ENCODE measurements around the gene MTFMT. TPM values are rescaled to one million over a fixed set of nuclear protein-coding genes. Genes with fewer than 3 reads are reported as not detected.

MTFMT gene
- total RNA-seq, 2 experiments from 2014 or later, result 20.2 to 22.8 TPM

DNA sequence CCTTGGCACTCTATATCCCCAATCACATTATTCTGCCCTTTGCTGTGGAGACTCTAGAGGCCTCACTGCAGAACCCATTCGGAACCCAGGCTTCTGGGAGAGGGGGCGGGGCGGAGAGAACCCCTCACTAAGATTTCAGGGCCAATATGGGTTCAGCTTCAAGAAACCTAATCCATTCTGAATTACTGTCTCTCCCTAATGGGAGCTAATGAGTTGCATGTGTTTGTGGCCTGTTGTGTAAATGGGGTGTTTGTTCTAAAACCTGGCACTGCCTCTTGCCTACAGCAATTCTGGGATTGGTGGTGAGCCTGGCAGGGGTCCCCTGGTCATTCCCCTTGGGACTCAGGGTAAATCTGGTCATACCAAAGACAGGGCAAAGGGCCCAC lies 39.0 kb upstream of the MTFMT start:
- Mint-ChIP-seq H3K4me1 (peaks cover 2% of the 10 kb centered on the region), H3K27me3 (peaks cover 52% of the 10 kb centered on the region), H3K27ac (no peak overlapping the region), H3K9me3 (ENCODE audit: low read depth) (no peaks in the 10 kb centered on the region), H3K4me3 (no peak overlapping the region), H3K36me3 (no peaks in the 10 kb centered on the region)
- CTCF ChIA-PET, result interaction anchor here (1.5 kb wide), 1 partner anchor 34 kb away, joined by 4 read pairs; no protein-coding TSS in a partner anchor
- DNase-seq, result no peak
- ATAC-seq, result no peak

DNA sequence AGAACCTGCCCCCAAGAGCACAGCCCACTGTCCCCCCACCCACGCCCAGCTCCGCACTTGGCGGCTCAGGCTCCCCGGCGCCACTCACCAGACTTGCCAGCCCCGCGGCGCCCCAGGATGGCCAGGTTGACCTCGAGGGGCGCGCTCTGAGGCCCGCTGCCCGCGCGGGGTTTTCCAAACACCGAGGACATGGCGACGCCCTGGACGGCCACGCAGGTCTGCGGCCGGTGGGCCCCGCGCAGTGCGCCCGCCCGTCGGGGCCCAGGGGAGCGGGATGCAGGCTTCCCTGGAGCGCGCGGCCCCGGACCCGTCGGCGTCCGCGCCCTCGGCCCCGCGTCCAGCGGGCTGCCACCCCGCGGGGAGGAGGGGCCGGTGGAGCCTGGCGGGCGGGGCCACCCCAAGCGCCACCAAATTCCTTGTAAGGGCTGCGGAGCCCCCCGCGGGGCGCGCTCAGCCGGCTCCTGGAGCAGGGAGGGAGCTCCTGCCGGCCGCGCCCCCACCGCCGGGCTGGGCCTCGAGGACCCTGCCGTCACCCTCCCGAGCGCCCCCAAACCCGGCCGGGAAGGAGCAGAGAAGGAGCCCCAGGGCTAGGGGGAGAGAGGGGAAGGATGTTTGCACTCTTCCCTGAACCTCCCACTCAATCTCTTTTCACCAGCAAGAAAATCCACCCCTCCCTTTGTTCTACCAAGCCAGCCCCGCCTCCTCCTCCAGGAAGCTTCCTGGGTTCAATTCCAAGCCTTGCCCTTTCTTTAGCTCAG lies 38.4 kb upstream of the MTFMT start, which contains the start of gene RASL12:
TSS of gene RASL12 (minus strand) at position 347 of the 758 bp plus-strand sequence. CDS start at position 191, 156 bp downstream.
- ATAC-seq (peak; percentile 42), DNase-seq (no peak)
- Mint-ChIP-seq H3K9me3 (ENCODE audit: low read depth) (no peaks in the 10 kb centered on the region), H3K4me3 (no peak within 1 kb of the TSS), H3K4me1 (peaks cover 2% of the 10 kb centered on the region), H3K27me3 (peaks cover 52% of the 10 kb centered on the region), H3K27ac (no peak within 1 kb of the TSS), H3K36me3 (no peaks in the 10 kb centered on the region)
- CTCF ChIA-PET, result interaction anchor here (1.4 to 1.5 kb wide), 2 partner anchors 17 to 35 kb away, joined by 3 to 4 read pairs; no protein-coding TSS in a partner anchor

GRCh38 chr15:65067317-65067644 lies 37.8 kb upstream of the MTFMT start:
- Mint-ChIP-seq H3K36me3 (no peaks in the 10 kb centered on the region), H3K27me3 (peaks cover 54% of the 10 kb centered on the region), H3K9me3 (ENCODE audit: low read depth) (no peaks in the 10 kb centered on the region), H3K27ac (no peak overlapping the region), H3K4me1 (peaks cover 2% of the 10 kb centered on the region), H3K4me3 (no peak overlapping the region)
- CTCF ChIA-PET, result interaction anchor here (1.4 kb wide), 1 partner anchor 18 kb away, joined by 3 read pairs; no protein-coding TSS in a partner anchor
- no peak for ATAC-seq
- no peak for DNase-seq

- Mint-ChIP-seq H3K9me3 (ENCODE audit: low read depth) (no peaks in the 10 kb centered on the region), H3K4me1 (peaks cover 2% of the 10 kb centered on the region), H3K27ac (no peak overlapping the region), H3K27me3 (peaks cover 57% of the 10 kb centered on the region), H3K4me3 (no peak overlapping the region), H3K36me3 (no peaks in the 10 kb centered on the region)
- CTCF ChIA-PET, result interaction anchor here (1.4 kb wide), 1 partner anchor 18 kb away, joined by 3 read pairs; no protein-coding TSS in a partner anchor
- DNase-seq (no peak), ATAC-seq (no peak)
Observed at GRCh38 chr15:65066635-65067316, 37.3 kb upstream of the MTFMT start.

- Mint-ChIP-seq H3K4me1 (peaks cover 2% of the 10 kb centered on the region), H3K9me3 (ENCODE audit: low read depth) (no peaks in the 10 kb centered on the region), H3K27me3 (peaks cover 57% of the 10 kb centered on the region), H3K27ac (no peak overlapping the region), H3K36me3 (no peaks in the 10 kb centered on the region), H3K4me3 (no peak overlapping the region)
- CTCF ChIA-PET, result interaction anchor here (1.4 kb wide), 1 partner anchor 19 kb away, joined by 3 read pairs; no protein-coding TSS in a partner anchor
- no peak for DNase-seq
- ATAC-seq, result no peak
Observed at GRCh38 chr15:65066001-65066634, 36.7 kb upstream of the MTFMT start.

DNA sequence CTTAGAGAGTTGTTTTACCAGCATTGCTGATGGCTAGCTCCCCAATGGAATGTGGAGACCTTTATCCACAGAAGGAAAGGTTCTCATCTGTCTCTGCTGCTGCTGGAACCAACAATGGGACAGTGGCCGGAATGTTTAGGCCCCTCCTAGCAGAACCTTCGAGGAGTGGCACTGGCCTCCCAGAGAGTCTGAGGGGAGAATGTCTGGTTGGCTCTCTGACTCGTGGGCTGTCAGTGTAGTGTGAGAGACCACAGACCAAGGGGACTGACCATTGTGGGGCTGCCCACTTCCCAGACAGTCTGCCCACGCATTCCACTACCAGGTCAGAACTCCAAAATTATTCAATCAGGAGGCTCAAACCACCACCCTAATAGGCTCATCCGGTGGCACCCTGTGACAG lies 33.3 kb upstream of the MTFMT start:
- no peak overlapping the region for H3K27ac Mint-ChIP-seq
- peaks cover 2% of the 10 kb centered on the region for H3K4me1 Mint-ChIP-seq
- H3K9me3 Mint-ChIP-seq (ENCODE audit: low read depth), result no peaks in the 10 kb centered on the region
- no peaks in the 10 kb centered on the region for H3K36me3 Mint-ChIP-seq
- CTCF ChIA-PET, result interaction anchor here (0.7 to 1.6 kb wide), 2 partner anchors 38 to 335 kb away, joined by 4 read pairs; no protein-coding TSS in a partner anchor
- peaks cover 42% of the 10 kb centered on the region for H3K27me3 Mint-ChIP-seq
- no peak for ATAC-seq
- no peak overlapping the region for H3K4me3 Mint-ChIP-seq
- no peak for DNase-seq

DNA sequence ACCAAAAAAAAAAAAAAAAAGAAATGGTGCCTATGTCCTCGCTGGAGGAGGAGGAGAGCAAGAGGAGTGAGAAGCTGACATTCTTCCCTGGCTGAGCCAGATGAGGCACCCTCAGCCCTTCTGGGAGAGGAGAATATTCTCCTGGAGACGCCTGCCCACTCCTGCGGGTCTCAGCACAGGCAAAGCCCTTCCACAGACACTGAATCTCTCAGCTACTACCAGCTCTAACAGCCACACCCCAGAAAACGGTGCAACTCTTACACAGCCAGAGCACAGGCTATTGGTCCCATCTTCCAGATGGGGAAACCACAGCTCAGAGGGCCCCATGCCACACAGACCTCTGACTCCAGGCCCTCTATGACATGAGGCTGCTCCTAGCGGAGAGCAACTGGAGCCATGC lies 32.6 kb upstream of the MTFMT start:
- Mint-ChIP-seq H3K9me3 (ENCODE audit: low read depth) (no peaks in the 10 kb centered on the region), H3K36me3 (no peaks in the 10 kb centered on the region), H3K4me3 (no peak overlapping the region), H3K4me1 (no peaks in the 10 kb centered on the region), H3K27ac (no peak overlapping the region), H3K27me3 (peaks cover 37% of the 10 kb centered on the region)
- CTCF ChIA-PET, result interaction anchor here (0.7 to 1.6 kb wide), 2 partner anchors 39 to 334 kb away, joined by 4 read pairs; no protein-coding TSS in a partner anchor
- ATAC-seq (no peak), DNase-seq (no peak)

DNA sequence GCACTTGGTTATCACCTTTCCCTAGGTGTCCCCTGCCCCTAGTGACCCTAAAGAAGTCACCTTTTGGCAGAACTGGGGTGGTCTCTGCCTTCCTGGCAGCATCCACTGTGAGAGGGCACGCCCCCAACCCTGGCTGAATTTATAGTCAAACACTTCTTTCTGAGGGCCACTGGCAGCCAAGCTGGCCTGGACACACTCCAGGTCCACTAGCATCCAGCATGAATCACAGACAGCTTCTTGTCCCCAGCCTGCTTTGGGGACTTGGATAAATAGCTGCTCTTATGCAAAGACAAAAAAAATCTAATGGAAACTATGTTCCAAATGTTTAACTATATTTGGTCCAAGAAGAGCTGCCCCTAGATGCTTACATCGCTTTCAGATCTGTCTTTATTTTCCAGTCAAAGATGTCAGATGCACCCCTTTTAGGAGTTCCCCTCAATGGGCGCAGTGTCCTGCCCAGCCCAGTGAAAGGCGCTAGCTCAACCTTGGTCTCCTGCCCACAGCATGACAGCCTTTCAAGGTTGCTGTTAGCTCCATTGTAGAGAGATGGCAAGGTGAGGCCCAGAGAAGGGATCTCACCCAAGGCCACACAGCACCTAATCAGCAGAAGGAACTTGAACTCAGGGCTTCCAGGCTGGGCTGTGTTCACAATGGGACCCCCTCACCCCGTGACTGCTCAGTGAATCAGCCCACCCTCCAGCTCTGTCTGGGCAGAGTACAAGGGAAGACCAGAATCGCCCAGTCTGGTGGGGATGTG lies 31.4 kb upstream of the MTFMT start:
- peaks cover 4% of the 10 kb centered on the region for H3K4me1 Mint-ChIP-seq
- no peaks in the 10 kb centered on the region for H3K36me3 Mint-ChIP-seq
- H3K27me3 Mint-ChIP-seq, result peaks cover 25% of the 10 kb centered on the region
- CTCF ChIA-PET, result interaction anchor here (0.9 to 1.9 kb wide), 4 partner anchors 19 to 41 kb away, joined by 3 to 5 read pairs (median 4); no protein-coding TSS in a partner anchor
- no peak overlapping the region for H3K4me3 Mint-ChIP-seq
- H3K9me3 Mint-ChIP-seq (ENCODE audit: low read depth), result no peaks in the 10 kb centered on the region
- DNase-seq, result no peak
- no peak for ATAC-seq
- H3K27ac Mint-ChIP-seq, result no peak overlapping the region

GRCh38 chr15:65059931-65060596 lies 30.6 kb upstream of the MTFMT start:
- H3K27ac Mint-ChIP-seq, result no peak overlapping the region
- no peak overlapping the region for H3K4me3 Mint-ChIP-seq
- peaks cover 17% of the 10 kb centered on the region for H3K27me3 Mint-ChIP-seq
- H3K9me3 Mint-ChIP-seq (ENCODE audit: low read depth), result no peaks in the 10 kb centered on the region
- CTCF ChIA-PET, result interaction anchor here (1.5 to 1.9 kb wide), 2 partner anchors 26 to 41 kb away, joined by 4 to 5 read pairs; no protein-coding TSS in a partner anchor
- H3K4me1 Mint-ChIP-seq, result peaks cover 12% of the 10 kb centered on the region
- DNase-seq (no peak), ATAC-seq (no peak)
- H3K36me3 Mint-ChIP-seq, result no peaks in the 10 kb centered on the region

DNA sequence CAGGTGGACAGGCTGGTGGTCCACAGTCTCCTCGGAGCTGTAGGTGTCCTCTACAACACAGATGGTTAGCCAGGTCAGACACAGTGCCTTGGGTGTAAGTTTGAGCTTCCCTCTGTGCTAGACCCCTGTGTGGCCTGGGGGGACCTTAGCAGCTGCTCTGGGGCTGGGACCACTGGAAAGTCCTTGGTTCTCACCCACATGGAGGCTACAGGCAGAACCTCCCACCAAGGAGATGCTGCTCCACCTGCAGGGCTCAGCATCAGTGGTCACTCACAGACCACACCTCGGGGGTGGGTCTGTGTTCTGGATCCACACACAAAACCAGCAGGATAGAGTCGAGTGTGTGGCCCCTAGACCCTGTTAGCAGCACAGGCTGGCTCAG lies 29.9 kb upstream of the MTFMT start:
- no peaks in the 10 kb centered on the region for H3K36me3 Mint-ChIP-seq
- peaks cover 13% of the 10 kb centered on the region for H3K4me1 Mint-ChIP-seq
- H3K27me3 Mint-ChIP-seq, result peaks cover 15% of the 10 kb centered on the region
- no peak overlapping the region for H3K4me3 Mint-ChIP-seq
- CTCF ChIA-PET, result interaction anchor here (1.5 to 1.9 kb wide), 2 partner anchors 26 to 42 kb away, joined by 4 to 5 read pairs; no protein-coding TSS in a partner anchor
- H3K9me3 Mint-ChIP-seq (ENCODE audit: low read depth), result no peaks in the 10 kb centered on the region
- DNase-seq (no peak), ATAC-seq (no peak)
- H3K27ac Mint-ChIP-seq, result no peak overlapping the region

DNA sequence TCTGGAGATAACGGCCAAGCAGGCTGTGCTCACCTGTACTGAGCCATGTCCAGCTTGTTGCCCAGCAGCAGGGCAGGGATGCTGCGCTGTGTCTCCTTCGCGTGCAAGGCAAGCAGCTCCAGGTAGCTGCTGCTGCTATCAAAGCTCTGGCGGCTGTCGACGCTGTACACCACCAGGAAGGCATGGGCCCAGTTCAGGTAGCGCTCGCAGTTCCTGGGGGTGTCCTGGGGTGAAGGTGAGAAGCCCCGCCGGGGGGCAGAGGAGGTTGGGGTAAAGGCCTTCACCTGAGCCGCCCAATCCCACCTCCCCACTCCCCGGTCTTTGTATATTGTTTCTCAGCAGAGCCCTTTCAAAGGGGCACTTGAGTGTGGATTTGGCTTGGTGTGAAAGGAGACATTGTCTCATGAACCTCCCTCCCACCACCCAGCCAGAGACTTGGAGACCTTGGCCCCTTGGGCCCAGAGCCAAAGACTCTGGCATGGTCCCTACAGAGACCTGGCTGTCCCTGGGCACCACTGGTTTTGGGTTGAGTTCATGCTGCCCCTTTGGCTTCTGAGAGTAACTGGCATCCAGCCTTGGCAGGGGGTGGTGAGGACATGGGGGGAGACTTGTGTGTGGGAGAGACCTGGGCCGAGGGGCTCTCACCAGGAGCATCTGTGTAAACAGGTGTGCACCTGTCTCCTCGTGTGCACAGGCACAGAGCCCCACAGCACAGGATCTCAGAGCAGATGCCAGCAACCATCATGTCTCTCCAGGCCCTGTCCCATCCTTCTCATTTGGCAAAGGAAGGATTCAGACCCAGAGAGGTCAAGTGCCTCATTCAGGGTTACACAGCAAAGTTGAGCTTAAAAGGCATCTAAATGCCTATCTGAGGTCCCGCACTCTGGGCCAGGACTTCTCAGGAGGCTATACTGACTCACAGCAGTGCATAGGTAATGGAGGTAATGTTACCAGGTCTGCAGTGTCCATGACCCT lies 29.2 kb upstream of the MTFMT start:
- H3K36me3 Mint-ChIP-seq, result no peaks in the 10 kb centered on the region
- CTCF ChIA-PET, result interaction anchor here (1.5 kb wide), 1 partner anchor 43 kb away, joined by 4 read pairs; no protein-coding TSS in a partner anchor
- ATAC-seq, result no peak

More for the DNA sequence above, 29.2 kb upstream of the MTFMT start:
- H3K9me3 Mint-ChIP-seq (ENCODE audit: low read depth), result no peaks in the 10 kb centered on the region
- H3K27ac Mint-ChIP-seq, result no peak overlapping the region
- no peak overlapping the region for H3K4me3 Mint-ChIP-seq
- peaks cover 11% of the 10 kb centered on the region for H3K27me3 Mint-ChIP-seq
- peaks cover 14% of the 10 kb centered on the region for H3K4me1 Mint-ChIP-seq
- DNase-seq, result no peak
